ENCODE measurements around the gene OR5H14. TPM values are rescaled to one million over a fixed set of nuclear protein-coding genes. Genes with fewer than 3 reads are reported as not detected.
"Not testable (repeated sequence)": the region's sequence is repeated elsewhere in the genome, so short reads cannot be mapped to it uniquely, and the experiment has no call there.

Gene OR5H14
- total RNA-seq, 2 donors from 2014 or later: not detected

- Histone ChIP-seq H3K27ac (no peak overlapping the region), H3K36me3 (no peaks in the 10 kb centered on the region), H3K9me3 (no peaks in the 10 kb centered on the region), H3K4me3 (no peak overlapping the region), H3K4me1 (ENCODE audit: control insufficient read depth in 1 of 2, low read depth in 2 of 2) (no peaks in the 10 kb centered on the region), H3K27me3 (replicated peaks; ENCODE audit: insufficient read depth) (no peaks in the 10 kb centered on the region)
- no peak for DNase-seq (ENCODE audit: low spot score)
- no peak for ATAC-seq (ENCODE audit: insufficient number of reproducible peaks, low FRiP score, low read depth)
- no peak for TF ChIP-seq CTCF (IDR thresholded peaks at IDR 0.05)
Measured at GRCh38 chr3:98148751-98149150, 1.5 kb downstream of the OR5H14 start.

GRCh38 chr3:98149456-98149855 is 2.2 kb downstream of the OR5H14 start:
- H3K36me3 ChIP-seq; H3K27me3 ChIP-seq (replicated peaks; ENCODE audit: insufficient read depth); H3K4me1 ChIP-seq (ENCODE audit: control insufficient read depth in 1 of 2, low read depth in 2 of 2); H3K9me3 ChIP-seq; DNase-seq (ENCODE audit: low spot score); H3K27ac ChIP-seq; H3K4me3 ChIP-seq; ATAC-seq (ENCODE audit: insufficient number of reproducible peaks, low FRiP score, low read depth): not testable (repeated sequence)

GRCh38 chr3:98151241-98151640 is 4.0 kb downstream of the OR5H14 start:
- H3K27me3 ChIP-seq (replicated peaks; ENCODE audit: insufficient read depth): no peaks in the 10 kb centered on the region
- H3K9me3 ChIP-seq: no peaks in the 10 kb centered on the region
- H3K27ac ChIP-seq: no peak overlapping the region
- ATAC-seq (ENCODE audit: insufficient number of reproducible peaks, low FRiP score, low read depth) (no peak), DNase-seq (ENCODE audit: low spot score) (no peak)
- no peak overlapping the region for H3K4me3 ChIP-seq
- no peaks in the 10 kb centered on the region for H3K36me3 ChIP-seq
- H3K4me1 ChIP-seq (ENCODE audit: control insufficient read depth in 1 of 2, low read depth in 2 of 2): no peaks in the 10 kb centered on the region
- TF ChIP-seq CTCF (IDR thresholded peaks at IDR 0.05): no peak

GRCh38 chr3:98166396-98166795 is 19.1 kb downstream of the OR5H14 start, which contains the start of gene OR5H15:
Gene OR5H15 (plus strand): TSS chr3:98166696. CDS start chr3:98168700, 2,004 bp downstream.
- Histone ChIP-seq H3K27ac (no peak within 1 kb of the TSS), H3K27me3 (replicated peaks; ENCODE audit: insufficient read depth) (no peaks in the 10 kb centered on the region), H3K4me1 (ENCODE audit: control insufficient read depth in 1 of 2, low read depth in 2 of 2) (no peaks in the 10 kb centered on the region), H3K9me3 (no peaks in the 10 kb centered on the region), H3K4me3 (no peak within 1 kb of the TSS), H3K36me3 (no peaks in the 10 kb centered on the region)
- DNase-seq (ENCODE audit: low spot score) (no peak), ATAC-seq (ENCODE audit: insufficient number of reproducible peaks, low FRiP score, low read depth) (no peak)
- TF ChIP-seq CTCF (IDR thresholded peaks at IDR 0.05): no peak

GRCh38 chr3:98171071-98171470 is 23.8 kb downstream of the OR5H14 start:
- no peaks in the 10 kb centered on the region for H3K36me3 ChIP-seq
- no peak overlapping the region for H3K27ac ChIP-seq
- TF ChIP-seq CTCF (IDR thresholded peaks at IDR 0.05): no peak
- no peaks in the 10 kb centered on the region for H3K27me3 ChIP-seq (replicated peaks; ENCODE audit: insufficient read depth)
- H3K9me3 ChIP-seq: no peaks in the 10 kb centered on the region
- no peak for DNase-seq (ENCODE audit: low spot score)
- no peak for ATAC-seq (ENCODE audit: insufficient number of reproducible peaks, low FRiP score, low read depth)
- no peaks in the 10 kb centered on the region for H3K4me1 ChIP-seq (ENCODE audit: control insufficient read depth in 1 of 2, low read depth in 2 of 2)
- no peak overlapping the region for H3K4me3 ChIP-seq

- H3K9me3 ChIP-seq: no peaks in the 10 kb centered on the region
- DNase-seq (ENCODE audit: low spot score) (no peak), ATAC-seq (ENCODE audit: insufficient number of reproducible peaks, low FRiP score, low read depth) (no peak)
- TF ChIP-seq CTCF (IDR thresholded peaks at IDR 0.05): no peak
- no peaks in the 10 kb centered on the region for H3K27me3 ChIP-seq (replicated peaks; ENCODE audit: insufficient read depth)
- H3K36me3 ChIP-seq: no peaks in the 10 kb centered on the region
- no peak overlapping the region for H3K4me3 ChIP-seq
- no peaks in the 10 kb centered on the region for H3K4me1 ChIP-seq (ENCODE audit: control insufficient read depth in 1 of 2, low read depth in 2 of 2)
- H3K27ac ChIP-seq: no peak overlapping the region
Measured at GRCh38 chr3:98172621-98173020, 25.3 kb downstream of the OR5H14 start.
